ENCODE results near the gene LBX2. TPM values are rescaled to one million over a fixed set of nuclear protein-coding genes. Genes with fewer than 3 reads are reported as not detected.

Gene LBX2
- total and polyA plus RNA-seq, 4 donors: 0.84 to 2.8 (median 2.5) TPM

DNA sequence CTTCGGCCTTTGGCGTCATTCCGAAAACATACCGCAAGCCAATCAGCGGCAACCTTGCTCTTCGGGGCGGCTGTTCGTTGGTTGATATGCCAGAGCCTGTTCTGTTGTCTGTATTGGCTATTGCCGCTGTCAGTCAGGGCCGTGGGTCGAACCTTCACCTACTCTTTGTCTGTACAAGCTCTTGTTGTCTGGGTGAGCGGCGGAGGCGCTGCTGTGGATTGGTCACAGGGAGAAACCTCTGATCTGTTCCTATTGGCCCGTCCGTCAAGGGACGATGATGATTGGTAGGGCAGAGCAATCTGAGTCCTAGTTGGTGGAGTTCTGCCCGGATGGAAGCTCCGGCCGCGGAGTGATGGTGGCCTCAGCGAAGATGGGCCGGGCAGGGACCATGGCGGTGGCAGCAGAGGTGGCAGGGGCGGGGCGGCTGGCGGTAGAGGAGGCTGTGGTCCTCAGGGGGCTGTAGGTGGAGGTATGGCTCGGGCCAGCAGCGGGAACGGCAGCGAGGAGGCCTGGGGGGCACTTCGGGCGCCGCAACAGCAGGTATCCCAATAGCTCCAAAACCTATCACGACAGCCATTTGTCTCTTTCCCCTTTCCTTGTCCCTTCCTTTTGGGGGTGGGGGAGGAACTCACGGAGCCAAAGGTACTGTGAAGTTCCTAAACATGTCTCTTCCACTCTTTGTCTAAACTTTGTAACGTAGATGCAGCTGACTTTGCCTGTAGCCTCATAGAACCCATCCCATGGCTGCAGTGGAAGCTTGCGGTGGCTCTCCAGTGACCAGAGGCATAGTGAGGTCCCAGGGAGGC lies 41.1 kb downstream of the LBX2 start, which contains the start of gene WBP1:
TSS of gene WBP1 (plus strand) at position 307 of the 806 bp plus-strand sequence. CDS start at position 472, 165 bp downstream.
- peak; percentile 68 for TF ChIP-seq TAF1 (conservative IDR thresholded peaks at IDR 0.05)
- TF ChIP-seq FOXA1 (IDR thresholded peaks at IDR 0.05): no peak
- TF ChIP-seq, protein P1, sequence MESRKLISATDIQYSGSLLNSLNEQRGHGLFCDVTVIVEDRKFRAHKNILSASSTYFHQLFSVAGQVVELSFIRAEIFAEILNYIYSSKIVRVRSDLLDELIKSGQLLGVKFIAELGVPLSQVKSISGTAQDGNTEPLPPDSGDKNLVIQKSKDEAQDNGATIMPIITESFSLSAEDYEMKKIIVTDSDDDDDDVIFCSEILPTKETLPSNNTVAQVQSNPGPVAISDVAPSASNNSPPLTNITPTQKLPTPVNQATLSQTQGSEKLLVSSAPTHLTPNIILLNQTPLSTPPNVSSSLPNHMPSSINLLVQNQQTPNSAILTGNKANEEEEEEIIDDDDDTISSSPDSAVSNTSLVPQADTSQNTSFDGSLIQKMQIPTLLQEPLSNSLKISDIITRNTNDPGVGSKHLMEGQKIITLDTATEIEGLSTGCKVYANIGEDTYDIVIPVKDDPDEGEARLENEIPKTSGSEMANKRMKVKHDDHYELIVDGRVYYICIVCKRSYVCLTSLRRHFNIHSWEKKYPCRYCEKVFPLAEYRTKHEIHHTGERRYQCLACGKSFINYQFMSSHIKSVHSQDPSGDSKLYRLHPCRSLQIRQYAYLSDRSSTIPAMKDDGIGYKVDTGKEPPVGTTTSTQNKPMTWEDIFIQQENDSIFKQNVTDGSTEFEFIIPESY (IDR thresholded peaks at IDR 0.05): peak; percentile 27
- peak; percentile 100 for TF ChIP-seq SP1 (IDR thresholded peaks at IDR 0.05)
- TF ChIP-seq HNF4A (conservative IDR thresholded peaks at IDR 0.05): peak in 1 of 2 donors; percentile 23
- peak; percentile 96 for TF ChIP-seq YY1 (IDR thresholded peaks at IDR 0.05)
- TF ChIP-seq NR2F2 (IDR thresholded peaks at IDR 0.05): no peak
- TF ChIP-seq RAD21 (IDR thresholded peaks at IDR 0.05): peak in 1 of 2 donors; percentile 22
- no peak for TF ChIP-seq EGR1 (IDR thresholded peaks at IDR 0.05; ENCODE audit: low read depth in 2 of 2)
- peak; percentile 59 for TF ChIP-seq FOXA2 (IDR thresholded peaks at IDR 0.05)
- no peak for TF ChIP-seq HNF4G (IDR thresholded peaks at IDR 0.05)
- TF ChIP-seq CTCF (IDR thresholded peaks at IDR 0.05; ENCODE audit: low read depth, low read length, missing input control): no peak
- TF ChIP-seq MAX (IDR thresholded peaks at IDR 0.05): peak; percentile 38
- peak; percentile 45 to 86 for TF ChIP-seq GABPA (IDR thresholded peaks at IDR 0.05 in 1 of 2, conservative IDR thresholded peaks at IDR 0.05 in 1 of 2)
- no peak for TF ChIP-seq JUND (IDR thresholded peaks at IDR 0.05)
- TF ChIP-seq RXRA (IDR thresholded peaks at IDR 0.05): peak; percentile 87 to 91
- TF ChIP-seq ATF3 (IDR thresholded peaks at IDR 0.05): no peak
- TF ChIP-seq, protein P2, sequence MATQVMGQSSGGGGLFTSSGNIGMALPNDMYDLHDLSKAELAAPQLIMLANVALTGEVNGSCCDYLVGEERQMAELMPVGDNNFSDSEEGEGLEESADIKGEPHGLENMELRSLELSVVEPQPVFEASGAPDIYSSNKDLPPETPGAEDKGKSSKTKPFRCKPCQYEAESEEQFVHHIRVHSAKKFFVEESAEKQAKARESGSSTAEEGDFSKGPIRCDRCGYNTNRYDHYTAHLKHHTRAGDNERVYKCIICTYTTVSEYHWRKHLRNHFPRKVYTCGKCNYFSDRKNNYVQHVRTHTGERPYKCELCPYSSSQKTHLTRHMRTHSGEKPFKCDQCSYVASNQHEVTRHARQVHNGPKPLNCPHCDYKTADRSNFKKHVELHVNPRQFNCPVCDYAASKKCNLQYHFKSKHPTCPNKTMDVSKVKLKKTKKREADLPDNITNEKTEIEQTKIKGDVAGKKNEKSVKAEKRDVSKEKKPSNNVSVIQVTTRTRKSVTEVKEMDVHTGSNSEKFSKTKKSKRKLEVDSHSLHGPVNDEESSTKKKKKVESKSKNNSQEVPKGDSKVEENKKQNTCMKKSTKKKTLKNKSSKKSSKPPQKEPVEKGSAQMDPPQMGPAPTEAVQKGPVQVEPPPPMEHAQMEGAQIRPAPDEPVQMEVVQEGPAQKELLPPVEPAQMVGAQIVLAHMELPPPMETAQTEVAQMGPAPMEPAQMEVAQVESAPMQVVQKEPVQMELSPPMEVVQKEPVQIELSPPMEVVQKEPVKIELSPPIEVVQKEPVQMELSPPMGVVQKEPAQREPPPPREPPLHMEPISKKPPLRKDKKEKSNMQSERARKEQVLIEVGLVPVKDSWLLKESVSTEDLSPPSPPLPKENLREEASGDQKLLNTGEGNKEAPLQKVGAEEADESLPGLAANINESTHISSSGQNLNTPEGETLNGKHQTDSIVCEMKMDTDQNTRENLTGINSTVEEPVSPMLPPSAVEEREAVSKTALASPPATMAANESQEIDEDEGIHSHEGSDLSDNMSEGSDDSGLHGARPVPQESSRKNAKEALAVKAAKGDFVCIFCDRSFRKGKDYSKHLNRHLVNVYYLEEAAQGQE (IDR thresholded peaks at IDR 0.05): peak; percentile 55
- DNase-seq (ENCODE audit: low spot score): peak; percentile 98
- Histone ChIP-seq H3K9ac (ENCODE audit: low read depth in 1 of 2, low read length in 2 of 2) (peak within 1 kb of the TSS; percentile 76 to 90), H3K4me3 (ENCODE audit: low read depth in 1 of 3, low read length in 3 of 3) (peak within 1 kb of the TSS; percentile 65 to 85 (median 76)), H3K4me1 (ENCODE audit: control insufficient read depth in 4 of 4, insufficient read depth in 4 of 4, low read length in 3 of 4) (peaks cover 5 to 40% (median 34%) of the 10 kb centered on the region in 4 donors), H3K9me3 (ENCODE audit: control insufficient read depth in 4 of 4, low read length in 3 of 4) (no peaks in the 10 kb centered on the region), H3K27me3 (ENCODE audit: control insufficient read depth in 4 of 4, insufficient read depth in 4 of 4, low read length in 3 of 4) (no peaks in the 10 kb centered on the region), H3K27ac (ENCODE audit: low read depth in 1 of 2, low read length in 2 of 2) (peak within 1 kb of the TSS; percentile 97 to 99), H3K36me3 (ENCODE audit: control insufficient read depth in 4 of 4, insufficient read depth in 3 of 4, low read depth in 1 of 4, low read length in 3 of 4) (peaks cover 3 to 19% (median 8%) of the 10 kb centered on the region in 4 donors)
- WGBS: under 1% methylated on average over 38 of the region's 38 CpGs
